ENCODE data around the gene BEGAIN.

Gene BEGAIN

DNA sequence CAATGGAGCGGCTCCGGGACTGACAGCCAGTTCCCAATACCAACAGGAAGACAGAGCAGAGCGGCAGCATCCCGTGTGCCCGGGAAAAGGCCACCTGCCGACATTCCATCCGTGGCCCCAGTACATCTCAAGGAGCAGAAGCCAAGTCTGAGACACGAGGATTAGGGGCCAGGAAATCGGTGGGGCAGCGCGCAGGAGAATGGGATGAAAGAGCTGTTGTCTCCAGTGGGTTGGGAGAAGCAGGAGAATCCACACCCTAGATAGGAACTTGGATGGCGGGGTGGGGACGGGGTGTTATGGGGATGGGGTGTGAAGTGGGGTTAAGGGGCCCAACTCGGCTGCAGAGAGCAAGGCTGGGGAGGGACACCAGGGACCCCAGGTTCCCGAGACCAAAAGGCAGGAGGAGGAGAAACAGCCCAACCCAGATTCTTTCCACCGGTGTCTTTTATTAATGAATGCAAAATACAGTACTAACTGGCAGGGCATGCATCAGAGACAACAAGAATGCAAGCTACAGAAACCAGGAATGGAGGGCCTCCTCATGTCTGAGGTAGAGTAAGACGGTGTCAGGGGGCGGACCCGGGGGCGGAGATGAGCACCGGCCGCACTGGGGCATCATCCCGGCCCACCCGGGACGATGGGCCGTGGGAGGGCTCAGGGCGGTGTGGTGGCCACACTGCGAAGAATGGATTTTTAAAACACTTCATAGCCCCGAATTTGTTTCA, 50.3 kb downstream of the BEGAIN start:
- no peak for DNase-seq (ENCODE audit: low spot score)

DNA sequence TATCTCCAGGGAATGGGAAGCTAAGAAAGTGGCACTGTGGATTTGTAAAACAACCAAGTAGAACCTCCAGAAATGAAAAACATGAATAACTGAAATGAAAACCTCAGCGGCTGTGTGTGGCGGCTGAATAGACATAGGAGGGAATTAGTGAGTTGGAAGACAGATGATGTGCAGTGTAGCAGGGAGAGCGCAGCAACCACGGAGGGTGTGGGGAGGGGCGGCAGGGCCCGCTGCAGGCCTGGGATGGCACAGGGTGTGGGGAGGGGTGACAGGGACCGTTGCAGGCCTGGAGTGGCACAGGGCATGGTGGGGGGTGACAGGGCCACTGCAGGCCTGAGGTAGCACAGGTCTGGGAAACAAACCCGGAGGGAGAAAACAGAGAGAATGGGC, 51.1 kb downstream of the BEGAIN start:
- DNase-seq (ENCODE audit: low spot score): no peak

DNA sequence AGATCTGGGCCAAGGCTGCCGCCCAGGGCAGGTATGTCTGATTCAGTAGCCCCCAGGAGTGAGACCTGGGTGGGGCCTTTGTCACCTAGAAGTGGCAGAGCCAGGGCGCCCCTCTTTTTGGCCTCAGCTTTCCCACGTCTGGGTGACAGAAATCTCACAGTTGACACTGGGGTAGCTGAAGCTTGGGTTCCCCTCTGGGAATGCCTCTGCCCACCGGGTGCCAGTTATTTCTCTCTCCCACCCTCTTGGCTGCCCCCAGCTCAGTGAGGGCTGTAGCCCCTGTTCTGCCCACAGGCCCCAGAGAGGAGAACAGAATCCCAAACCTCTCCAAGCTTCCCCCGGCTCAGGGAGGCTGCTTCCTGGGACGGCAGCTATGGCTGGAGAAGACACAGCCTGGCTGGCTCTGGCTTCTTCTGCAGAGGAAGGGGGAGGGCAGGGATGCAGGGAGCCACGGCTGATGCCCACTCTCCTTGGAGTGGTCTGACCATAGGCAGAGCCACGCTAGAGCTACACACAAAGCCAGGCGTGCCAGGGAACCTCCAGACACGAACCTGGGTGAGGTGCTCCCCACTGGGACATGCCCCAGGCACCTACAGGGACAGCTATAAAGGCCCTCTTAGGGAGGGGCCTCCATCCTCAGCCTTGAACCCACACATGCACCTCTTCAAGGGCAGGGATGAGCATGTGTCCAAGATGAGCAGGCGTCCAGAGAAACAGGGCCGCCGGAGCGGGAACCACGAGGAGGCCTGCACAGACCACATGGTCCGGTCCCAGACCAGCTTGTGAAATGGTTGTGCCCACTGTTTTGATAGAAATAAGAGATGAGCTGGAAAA, 51.7 kb downstream of the BEGAIN start:
- DNase-seq (ENCODE audit: low spot score): no peak

DNA sequence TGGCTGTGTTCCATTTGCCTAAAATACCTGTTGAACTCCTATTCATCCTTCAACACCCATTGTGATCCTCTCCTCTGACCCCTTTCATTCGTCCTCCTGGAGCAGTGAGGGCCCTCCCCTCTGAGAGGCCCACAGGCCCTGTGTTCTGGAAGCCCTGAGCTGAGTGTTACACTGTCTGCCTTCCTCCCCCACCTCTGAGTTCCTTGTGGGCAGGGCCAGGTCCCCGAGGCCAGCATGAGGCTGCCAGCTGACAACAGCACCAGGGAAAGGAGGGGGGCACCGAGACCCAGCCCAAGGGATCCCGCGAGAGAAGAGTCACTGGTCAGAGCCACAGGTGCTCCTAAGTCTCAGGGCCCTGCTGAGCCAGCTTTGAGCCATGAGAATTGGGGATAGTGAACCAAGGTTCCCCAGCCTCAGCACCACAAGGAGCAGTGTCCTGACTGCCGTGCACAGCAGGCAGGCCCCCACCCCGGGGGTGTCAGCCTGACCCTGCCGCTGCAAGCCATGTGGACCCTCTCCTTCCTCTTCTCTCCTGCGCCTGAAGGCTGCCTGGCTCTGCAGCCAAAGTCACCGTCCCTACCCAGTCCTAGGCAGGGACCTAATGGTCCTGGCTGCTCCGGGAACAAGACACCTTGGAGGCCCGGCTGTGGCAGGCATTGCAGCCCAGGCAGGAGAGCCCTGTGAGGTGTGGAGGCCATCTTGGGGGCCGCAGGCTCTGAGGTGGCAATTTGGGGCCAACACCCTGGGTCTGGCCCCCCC, 52.5 kb downstream of the BEGAIN start:
- no peak for DNase-seq (ENCODE audit: low spot score)

DNA sequence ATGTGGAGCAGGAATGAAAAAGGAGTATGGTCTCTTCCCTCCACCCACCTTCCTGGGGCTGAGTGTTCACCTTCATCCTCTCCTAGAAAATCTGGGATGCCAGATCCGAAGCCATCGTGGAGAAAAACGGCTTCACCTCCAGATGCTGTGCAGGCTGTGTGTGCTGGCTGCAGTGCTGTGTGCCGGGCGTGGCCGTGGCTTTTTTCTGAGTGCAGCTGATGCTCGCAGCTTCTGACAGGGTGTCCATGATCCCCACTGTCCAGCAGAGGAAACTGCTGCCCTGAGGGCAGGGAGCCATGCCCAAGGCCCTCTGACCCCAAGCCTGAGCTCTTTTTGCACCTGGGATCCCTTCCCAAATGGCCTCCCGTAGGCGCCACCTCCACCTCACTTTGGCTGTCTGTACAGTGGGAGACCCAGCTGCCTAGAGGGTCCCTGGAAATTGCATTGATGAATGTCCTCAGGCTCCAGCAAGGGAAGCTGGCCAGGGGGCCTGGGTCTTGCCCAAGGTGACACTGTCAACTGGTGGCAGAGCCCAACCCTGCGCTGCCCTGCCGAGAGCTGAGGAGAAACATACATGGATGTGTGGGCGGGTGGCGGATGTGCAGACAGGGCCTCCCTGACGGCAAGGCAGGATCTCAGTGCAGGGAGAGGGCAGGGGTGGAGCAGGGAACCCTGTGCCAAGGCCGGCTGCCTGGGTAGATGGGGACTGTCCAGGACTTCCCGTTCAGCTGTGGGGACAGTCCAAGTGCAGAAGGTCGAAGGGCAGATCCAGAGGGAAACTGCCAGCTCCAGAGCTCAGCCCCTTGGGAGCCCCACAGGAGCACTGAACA, 53.3 kb downstream of the BEGAIN start:
- peak; percentile 51 for DNase-seq (ENCODE audit: low spot score)

DNA sequence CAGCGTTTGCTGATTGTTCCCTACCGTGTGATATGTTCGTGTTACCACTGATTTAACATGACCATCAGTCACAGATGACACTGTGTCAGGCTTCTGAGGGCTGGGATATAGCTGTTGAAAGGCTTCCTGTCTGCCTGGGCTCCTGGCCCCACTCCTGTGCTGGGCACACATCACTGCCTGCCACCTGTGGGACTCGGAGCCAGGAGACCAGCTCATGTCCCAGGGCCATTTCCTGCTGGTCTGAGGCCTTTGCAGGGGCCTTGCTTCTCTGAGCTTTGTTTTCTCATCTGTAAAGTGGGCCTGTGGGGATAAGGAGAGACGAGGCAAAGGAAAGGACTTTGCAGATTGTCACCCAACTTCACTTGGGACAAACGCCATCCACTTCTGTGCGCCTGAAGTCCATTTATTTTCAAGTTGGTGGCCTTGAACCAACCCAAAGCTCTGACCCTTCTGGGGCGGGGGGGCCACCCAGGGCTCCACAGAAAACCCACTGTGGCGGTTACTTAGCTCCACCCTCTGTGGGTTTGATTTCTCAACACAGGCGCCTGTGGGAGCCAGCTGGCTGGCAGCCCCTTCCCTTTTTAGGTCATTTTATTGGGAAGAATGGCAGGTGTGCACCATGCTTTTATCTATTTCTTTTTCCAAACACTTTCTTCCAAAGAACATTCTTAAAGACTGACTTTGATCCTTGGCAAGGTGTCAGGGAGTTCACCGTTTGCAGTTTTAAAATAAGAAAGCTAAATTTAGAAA, 54.1 kb downstream of the BEGAIN start:
- DNase-seq (ENCODE audit: low spot score): peak; percentile 27

DNA sequence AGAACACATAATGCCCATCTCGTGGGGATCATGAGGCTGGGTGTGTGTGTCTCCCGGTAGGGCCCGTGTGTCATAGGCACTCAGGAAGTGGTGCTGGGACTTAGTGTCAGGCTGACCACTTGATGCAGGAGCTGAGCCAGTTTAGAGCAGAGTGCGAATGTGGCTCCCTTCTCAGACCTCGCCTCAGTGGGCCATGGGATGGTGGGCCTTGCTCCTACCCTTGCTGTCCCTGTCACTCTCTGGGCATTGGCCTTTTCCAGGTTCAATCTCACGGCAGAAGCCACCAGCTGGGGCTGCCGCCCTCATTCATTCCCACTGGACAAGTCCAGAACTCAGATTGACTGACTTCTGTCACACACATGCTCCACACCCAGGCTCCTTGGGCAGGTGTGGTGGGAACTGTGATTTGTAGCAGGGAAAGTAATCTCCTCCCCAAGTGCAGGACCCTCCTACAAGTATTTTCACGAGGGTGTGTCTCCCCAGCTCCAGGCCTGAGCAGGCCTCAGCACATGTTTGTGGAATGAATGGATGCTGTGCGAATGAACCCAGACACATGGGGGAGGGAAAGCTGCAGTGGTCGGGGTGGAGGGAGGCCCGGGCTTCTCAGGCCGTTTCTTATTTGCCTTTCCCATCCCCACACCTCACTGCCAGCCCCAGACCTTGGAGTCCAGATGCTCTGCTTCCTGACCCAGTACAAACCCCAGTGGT, 54.9 kb downstream of the BEGAIN start:
- DNase-seq (ENCODE audit: low spot score): peak; percentile 27

DNA sequence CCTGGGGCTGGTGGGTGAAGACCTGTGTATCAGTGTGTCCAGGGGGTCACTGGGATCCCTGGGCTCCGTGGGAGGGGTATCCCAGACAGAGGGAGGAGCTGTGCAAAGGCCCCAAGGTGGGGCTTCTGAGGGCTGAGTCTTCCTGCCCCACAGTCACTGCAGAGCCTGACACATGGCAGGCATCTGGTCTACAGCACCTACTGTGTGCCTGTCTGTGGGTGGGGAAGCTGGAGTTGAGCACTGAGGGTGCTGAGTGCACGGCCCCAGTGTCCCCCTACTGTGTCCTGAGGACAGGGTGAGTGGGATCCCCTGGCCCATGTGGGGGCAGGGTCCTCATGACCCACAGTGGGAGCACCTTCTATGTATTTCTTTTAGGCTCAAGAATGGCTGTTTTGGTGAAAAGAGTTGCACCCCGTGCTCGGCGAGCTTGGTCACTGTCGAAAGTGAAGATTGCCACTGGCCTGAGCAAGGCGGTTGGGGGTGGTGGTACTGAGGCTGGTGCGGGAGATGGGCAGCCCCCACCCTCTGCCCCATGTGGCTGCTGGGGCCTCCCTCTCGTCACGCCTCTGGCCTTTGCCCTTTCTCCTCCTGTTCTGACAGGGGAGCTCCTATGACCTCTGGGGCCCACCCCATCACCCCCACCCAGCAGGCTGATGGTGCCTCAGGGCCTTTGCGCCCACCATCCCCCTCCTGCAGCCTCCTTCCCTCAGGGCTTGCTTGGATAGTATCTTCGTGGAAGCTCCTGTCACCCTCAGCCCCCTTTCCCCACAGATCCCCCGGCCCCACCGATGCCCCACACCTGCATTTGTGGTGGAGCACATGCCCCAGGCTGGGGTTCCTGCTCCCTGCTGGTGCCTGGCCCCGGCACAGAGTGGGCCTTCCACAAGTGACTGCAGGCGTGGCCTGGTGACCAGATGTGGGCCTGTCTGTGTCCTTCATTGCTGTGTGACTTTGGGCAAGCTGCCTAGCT, 55.8 kb downstream of the BEGAIN start:
- no peak for DNase-seq (ENCODE audit: low spot score)

DNA sequence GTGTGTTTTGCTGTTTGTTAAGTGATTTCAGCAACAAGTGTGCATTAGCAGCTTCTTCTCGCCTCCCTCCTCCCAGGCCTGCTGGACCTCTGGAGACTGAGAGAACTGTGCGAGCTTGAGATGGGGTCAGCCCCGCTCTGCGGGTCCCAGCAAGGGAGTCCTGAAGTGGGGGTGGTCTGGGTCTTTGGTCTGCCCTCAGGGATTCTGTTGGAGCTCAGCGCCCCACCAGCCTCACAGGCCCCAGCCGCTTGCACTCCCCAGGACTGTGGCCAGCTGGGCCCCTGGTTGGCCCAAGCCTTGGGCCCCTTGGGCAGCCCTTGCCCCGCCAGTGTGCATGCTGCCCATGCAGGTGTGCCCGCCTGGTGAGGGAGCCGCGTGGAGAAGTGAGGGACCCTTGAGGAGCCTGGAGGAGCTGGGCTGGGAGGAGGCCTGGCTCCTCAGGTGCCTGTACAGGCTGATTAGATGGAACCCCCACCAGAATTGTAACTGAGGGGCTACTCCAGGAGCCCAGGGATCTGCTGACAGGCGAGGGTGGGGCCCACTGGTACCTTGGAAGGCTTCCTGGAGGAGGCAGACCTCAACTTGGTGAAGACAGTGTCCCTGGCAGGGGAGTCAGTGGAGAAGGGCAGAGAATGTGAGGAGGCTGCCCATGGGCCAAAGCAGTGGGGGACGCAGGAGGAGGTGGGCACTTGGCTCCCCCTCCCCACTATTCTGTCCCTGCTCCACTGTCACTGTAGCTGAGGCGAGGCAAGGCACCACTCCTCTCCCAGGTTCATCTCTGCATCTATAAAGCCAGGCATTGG, 56.7 kb downstream of the BEGAIN start:
- DNase-seq (ENCODE audit: low spot score): no peak

DNA sequence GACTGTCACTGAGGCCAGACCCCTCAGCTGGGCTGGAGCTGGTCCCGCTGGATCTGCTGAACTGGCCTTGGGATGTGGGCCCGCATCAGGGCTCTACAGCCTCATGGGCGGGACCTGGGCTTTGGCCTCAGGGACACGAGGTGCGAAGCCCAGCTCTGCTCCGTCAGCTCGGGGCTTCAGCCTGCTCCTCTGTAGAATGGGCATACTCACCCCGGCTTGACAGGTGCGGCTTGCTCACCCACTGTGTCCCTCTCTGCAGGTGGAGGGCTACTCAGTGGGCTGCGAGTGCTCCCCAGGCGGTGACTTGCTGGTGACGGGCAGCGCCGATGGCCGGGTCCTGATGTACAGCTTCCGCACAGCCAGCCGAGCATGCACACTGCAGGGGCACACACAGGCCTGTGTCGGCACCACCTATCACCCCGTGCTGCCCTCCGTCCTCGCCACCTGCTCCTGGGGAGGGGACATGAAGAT, 57.6 kb downstream of the BEGAIN start:
- no peak for DNase-seq (ENCODE audit: low spot score)

DNA sequence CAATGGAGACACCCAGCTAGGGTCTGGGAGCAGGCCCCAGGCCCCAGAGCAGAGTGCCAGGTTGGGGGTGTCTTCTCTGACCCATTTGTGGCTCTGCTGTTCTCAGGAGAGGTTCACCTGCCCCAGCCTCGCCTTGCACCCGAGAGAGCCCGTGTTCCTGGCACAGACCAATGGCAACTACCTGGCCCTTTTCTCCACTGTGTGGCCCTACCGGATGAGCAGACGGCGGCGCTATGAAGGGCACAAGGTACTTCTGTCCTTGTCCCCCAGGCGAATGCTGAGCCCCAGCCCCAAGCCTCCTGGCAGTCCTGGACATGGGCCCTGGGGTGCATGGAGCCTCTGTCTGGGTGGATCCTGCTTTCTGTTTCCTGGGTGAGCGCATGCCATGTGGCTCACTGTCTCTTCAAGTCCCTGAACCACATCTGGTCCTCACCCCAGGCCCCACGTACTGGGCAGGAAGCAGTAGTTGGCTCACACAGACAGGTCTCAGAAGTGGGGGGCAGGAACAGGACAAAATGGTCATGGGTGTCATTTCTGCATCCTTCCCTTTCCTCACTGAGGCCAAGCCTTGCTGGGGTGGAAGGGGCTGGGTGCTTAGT, 58.2 kb downstream of the BEGAIN start:
- DNase-seq (ENCODE audit: low spot score): no peak

DNA sequence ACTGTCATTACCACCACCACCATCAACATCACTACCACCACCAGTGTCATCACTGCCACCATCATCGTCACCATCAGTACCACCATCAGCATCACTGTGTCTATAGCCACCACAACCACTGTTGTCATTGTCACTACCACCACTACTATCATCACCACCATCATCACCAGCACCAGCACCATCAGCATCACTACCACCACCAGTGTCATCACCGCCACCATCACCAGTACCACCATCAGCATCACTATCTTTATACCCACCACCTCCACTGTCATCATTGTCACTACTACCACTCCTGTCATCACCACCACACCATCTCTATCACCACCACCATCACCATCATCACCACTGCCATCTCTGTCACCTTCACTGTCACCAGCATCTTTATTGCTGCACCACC, 60.6 kb downstream of the BEGAIN start:
- DNase-seq (ENCODE audit: low spot score): no peak

DNA sequence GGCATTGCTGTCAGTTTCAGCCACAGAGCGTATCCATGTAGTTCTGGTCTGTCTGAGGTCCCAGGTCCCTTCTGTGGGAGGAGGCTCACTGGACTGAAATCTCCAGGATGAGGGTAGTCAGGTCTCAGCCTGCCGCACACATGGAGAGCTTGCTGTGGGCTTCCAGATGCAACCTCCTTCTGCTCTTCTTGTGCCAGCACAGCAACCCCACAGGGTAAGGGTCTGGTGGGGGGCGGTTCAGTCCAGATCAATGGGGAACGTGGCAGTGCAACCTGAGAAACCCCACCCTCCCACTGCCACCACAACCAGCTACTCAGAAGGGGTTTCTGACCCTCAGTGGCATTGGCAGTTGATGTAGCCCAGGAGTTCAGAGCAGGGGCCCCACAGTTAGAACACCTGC, 61.2 kb downstream of the BEGAIN start:
- DNase-seq (ENCODE audit: low spot score): no peak

DNA sequence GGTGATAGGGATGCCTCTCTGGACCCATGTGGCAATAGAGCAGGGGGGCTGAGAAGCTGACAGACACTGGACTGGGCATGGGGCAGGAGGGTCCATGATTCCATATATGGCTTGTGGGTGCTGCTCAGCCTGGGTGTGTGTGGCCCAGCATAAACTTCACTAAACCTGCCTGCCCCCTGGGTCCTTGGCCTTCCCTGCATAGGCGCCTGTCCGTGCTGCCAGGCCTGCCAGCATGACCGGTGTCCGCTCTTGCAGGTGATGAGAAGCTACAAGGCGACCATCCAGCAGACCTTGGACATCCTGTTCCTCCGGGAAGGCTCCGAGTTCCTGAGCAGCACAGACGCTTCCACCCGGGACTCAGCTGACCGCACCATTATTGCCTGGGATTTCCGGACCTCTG, 61.6 kb downstream of the BEGAIN start:
- DNase-seq (ENCODE audit: low spot score): no peak

DNA sequence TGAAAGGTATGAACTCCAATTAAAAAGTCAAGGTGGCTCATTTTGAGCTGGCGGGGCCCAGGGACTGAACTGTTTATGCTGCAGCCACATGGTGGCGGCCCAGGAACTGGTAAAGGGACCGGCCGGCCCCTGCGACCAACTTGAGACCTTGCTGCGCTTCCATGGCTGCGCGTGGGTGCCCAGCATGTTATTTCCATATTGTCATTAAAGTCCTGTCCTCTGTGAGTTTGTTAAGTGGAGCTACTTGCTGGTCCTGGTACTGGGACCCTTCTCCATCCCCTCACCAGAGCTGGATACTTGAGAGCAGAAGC, 62.3 kb downstream of the BEGAIN start:
- DNase-seq (ENCODE audit: low spot score): no peak

DNA sequence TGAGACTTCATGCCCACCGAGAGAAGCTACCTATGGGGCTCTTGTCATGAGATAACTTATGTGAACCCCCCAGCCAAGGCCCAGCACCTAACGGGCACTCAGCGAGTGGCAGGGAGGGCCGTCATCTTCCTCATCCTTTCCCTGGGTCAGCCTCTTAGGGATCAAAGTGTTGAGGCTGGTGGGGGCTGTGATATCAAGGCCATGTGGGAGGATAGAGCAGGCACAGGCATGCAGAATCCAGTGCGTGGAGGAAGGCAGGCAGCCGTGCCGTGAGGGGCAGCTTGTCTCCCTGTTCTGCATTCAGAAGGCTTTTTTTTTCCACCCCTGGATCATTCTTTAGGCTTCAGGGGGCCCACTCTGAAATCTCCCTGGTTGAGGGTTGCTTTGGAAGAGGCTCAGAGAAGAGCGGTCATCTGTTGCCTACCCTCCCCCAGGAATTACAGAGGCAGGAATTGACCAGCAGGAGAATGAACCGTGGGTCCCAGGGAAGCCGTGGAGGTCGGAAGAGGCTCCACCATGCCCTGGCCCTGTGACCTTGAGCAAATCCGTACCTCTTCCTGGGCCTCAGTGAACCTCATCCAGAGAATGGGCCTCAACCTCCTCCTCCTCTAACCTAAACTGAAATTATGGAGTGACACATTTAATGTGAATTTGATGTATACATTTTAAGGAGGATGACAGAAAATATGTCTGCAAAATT, 62.8 kb downstream of the BEGAIN start:
- no peak for DNase-seq (ENCODE audit: low spot score)

DNA sequence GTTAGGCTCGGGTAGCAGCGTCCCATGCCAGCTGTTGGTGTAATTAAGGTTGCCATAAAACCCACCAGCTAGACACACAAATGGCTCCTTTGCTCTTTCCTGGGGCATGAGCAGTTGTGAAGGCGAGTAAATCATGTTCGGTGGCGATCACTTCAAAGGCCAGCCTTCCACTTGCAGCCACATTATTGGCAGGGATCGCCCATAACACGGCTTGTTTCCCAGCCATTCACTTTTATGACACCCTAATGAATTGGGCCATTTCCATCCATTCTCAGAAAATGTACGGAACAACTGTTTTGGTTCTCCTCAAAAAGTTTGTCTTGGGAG, 63.4 kb downstream of the BEGAIN start:
- DNase-seq (ENCODE audit: low spot score): no peak

All from AG08396 (cell line).